HG02588 (cell line): Measurements from ENCODE around the gene LSG1.
"Not testable (repeated sequence)": the region's sequence is repeated elsewhere in the genome, so short reads cannot be mapped to it uniquely, and the experiment has no call there.

ENCODE experiments used
- ATAC-seq: cut with Tn5 transposase; IDR thresholded peaks from one replicate; pipeline ENCODE4 v1.9.1; 2021; ENCODE audit warnings: mild to moderate bottlenecking, moderate library complexity; ENCODE audit not compliant: unreplicated experiment

The LSG1 gene

GRCh38 chr3:194658477-194659242, 13.3 kb downstream of the LSG1 start:
- ATAC-seq = no peak

DNA sequence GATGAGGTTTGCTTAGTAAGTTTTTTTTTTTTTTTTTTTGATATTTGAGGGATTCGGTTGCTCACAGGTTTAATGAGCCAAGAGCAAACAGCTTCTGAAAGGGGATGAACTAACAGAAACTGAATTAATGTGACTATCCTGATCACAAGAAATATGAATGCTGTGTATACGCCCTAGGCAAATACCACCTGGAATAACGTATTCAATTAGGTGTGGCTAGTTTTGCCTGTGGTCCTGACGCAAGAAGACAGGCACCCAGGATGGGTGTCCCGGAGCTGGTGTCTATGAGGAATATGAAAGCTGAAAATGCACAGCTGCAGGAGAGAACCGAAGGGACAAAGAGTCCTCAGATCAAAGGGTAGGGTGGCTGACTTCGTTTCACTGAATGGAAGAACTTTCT, 14.6 kb downstream of the LSG1 start:
- ATAC-seq = no peak

GRCh38 chr3:194654443-194654842, 17.5 kb downstream of the LSG1 start:
- peak; percentile 76 for ATAC-seq

DNA sequence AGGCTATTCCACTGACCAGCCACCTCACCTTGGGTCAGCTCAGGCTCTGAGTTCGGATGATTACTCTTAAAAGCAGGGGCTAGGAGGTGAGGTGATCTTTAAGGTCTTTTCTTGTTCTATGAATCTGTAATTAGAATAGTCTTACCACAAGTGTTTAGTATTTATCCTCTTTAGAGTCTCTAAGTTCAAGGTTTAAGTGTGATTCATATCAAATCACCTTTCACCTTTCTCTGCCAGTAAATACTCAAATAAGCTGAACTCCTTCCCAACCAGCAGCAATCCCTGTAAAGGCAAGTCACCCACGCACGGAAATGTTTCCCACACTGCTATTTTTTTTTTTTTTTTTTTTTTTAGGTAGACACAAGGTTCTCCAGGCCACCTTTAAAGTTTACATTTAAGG, 24.2 kb downstream of the LSG1 start:
- no peak for ATAC-seq

DNA sequence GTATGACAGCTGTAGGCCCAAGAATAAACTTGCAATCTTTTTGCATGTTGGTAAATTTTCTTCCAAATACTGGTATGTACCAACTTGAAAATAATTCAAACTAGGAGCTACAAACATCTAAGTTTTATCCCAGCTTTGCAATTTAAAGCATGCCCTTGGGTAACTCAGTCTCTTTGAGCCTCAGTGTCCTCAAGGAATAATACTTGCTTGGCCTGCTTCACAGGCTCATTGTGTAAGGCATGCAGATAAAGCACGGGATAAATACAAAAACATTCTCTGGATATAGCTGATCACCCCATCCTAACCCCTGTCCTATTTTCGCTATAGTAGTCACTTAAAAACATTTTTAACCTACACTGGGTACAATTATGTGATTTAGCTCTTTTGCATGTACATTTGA, 29.2 kb downstream of the LSG1 start:
- ATAC-seq = no peak

- ATAC-seq = no peak
Observed at GRCh38 chr3:194640829-194641228, 31.2 kb downstream of the LSG1 start.

- ATAC-seq = no peak
Observed at GRCh38 chr3:194638991-194639605, 32.9 kb downstream of the LSG1 start.

DNA sequence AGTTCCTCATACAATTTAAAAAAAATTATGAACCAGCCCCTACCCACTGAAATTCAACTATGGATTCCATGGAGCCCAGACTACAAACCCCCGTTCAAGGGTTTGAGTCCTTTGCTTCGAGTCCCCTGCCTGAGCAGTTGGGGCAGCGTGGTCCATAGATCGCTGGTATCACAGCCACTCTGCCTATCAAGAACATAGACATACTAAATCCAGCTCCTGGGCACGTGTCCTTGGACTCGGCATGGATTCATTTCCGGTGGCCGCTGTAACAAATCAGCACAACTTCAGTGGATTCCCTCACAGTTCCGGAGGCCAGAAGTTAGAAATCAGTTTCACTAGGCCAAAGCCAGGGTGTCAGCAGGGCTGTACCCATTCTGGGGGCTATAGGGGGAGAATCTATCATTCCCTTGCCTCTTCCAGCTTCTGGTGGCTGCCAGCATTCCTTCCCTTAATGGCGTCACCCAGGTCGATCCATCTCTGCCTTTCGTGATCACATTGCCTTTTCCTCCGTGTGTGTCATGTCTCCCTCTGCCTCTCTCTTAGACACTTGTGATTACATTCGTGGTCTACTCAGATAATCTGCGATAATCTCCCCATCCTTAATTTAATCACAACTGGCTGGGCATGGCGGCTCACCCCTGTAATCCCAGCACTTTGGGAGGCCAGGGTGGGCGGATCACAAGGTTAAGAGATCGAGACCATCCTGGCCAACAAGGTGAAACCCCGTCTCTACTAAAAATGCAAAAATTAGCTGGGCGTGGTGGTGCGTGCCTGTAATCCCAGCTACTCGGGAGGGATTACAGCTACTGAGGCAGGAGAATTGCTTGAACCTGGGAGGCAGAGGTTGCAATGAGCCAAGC, 34.2 kb downstream of the LSG1 start:
- ATAC-seq = no peak

DNA sequence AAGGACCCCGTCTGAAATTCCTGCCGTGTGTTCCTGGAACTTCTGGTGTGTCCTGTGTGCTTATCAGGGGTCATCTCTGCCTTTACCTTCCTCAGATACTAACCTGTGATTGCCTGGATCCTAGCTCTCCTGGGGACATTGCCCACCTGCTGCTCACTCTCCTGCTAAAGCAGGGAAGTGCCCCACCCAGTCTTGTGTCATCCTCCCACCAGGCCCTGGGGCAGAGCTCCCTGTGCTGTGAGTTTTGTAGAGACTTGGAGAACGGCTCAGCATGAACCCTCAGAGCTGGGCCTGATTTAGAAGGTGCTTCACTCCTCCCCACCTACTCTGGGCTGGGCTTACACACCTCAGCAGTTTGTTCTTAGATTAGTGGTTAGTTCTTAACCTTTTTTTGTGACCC, 34.9 kb downstream of the LSG1 start:
- no peak for ATAC-seq

DNA sequence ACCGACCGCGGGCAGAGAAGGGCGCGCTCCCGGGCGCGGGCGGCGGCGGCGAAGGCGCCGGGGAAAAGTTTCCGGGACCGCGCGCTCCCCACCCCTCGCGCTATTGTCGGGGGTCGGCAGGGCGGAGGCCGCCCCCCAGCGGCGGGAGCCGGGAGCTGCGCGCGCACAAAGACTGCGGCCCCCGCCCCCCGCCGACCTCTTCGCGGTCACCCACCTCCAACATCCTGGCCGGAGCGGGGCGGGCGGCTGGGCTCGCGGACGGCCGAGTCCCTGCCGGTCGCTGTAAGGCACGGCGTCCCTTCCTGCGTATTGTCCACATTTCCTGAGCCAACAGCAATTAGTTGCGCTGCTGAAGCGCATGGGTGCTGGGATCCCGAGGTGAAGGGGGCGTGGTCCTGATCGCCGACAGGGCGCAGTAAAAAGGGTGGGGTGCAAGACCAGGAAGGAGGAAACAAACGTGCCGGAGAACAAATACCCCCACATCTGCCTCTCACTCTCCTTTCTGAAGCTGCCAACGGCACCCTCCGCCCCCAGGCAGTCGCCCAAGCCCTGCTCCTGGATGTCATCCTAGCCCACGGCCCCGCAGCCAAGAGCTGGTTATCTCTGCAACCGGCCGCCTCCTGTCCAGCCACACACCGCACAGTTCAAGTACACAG, 38.5 kb downstream of the LSG1 start, which contains the start of gene TMEM44:
TSS of gene TMEM44 (minus strand) at position 71 of the 656 bp plus-strand sequence. CDS start 204 bp downstream, outside the sequence.
- ATAC-seq = peak; percentile 78

DNA sequence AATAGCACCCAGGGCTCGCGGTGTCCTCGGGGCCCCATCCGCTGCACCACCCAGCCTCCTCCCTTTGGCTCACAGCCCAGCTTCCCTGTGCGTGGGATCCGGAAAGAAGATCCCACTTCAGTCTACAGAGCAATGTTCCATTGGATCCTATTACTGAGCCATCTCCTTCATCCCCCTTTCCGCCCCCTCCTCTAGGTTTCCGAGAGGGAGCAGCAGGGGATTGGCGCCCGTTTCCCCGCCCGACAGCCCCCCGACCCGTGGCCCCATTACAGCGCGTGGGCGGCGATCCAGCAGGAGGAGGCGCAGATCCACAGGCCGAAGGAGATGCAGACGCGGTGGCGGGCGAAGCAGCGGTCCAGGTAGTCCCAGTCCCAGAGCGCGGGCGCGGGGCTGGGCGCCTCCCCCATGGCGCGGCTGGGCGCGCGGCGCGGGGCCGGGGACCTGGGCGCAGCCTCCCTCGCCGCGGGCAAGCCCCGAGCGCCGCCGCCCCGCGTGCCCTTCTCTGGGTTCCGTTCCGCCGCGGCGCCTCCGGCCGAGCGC, 39.1 kb downstream of the LSG1 start:
- ATAC-seq = peak; percentile 65

GRCh38 chr3:194632226-194632808, 39.7 kb downstream of the LSG1 start:
- ATAC-seq = no peak

DNA sequence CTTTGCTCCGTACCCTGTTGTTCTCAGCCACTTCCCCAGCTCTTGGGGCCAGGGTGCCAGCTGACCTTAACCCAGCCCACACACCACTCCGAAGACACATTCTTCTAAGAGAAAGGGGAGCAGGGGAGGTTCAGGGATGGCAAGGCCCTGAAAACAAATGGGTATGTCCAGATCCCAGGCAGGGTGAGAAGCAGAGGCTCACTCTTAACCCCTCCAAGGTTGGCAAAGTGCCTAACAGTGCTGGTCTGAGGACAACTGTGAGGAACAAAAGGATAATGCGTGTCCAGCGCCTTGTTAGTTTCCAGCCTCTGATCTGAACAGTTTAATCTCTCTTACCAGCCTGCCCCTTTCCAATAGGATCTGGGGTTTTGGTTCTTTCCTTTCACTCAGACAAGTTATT, 40.3 kb downstream of the LSG1 start:
- ATAC-seq = no peak

DNA sequence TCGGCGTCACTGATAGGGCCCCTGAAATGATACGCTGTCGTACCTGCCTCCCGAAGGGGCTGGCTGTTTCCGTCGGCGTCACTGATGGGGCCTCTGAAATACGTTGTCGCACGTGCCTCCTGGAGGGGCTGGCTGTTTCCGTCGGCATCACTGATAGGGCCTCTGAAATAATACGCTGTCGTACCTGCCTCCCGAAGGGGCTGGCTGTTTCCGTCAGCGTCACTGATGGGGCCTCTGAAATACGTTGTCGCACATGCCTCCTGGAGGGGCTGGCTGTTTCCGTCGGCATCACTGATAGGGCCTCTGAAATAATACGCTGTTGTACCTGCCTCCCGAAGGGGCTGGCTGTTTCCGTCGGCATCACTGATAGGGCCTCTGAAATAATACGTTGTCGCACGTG, 41.3 kb downstream of the LSG1 start:
- ATAC-seq = not testable (repeated sequence)

GRCh38 chr3:194624956-194625355, 47.0 kb downstream of the LSG1 start:
- ATAC-seq = no peak

DNA sequence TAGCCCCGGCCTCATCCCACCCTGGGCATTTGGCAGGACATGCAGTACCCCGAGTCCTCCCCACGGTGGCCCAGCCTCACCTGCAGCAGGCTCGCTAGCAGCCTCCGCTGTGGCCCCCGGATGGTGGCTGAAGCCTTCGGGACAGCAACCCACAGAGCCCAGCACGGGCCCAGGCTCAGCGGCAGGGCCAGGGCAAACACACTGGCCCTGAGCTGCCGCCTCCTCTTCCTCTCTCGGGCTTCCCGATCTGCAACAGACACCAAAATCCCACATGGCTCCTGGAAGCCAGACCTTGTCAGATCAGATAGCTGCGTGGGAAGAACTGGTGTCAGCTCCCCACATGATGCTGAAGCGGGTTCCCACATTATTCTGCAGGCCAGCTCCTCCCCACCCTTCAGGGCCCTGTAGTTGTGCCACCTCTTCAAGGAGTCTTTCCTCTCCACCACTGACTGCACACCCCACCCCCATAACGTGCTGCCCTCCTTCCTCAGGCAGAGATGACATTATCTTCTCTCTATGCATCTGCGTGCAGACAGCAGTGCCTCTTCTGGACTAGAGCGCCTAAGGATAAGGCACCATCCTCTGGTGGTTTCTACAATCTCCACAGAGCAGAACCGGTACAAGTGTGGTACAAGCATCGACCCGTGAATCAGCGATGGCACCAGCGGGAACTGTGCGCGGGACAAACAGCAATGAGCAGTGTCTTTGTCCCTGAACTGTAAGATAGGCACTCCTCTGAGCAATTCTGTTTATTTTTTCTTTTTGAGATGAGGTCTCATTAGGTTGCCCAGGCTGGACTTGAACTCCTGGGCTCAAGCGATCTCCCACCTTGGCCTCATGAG, 48.3 kb downstream of the LSG1 start:
- ATAC-seq = no peak

DNA sequence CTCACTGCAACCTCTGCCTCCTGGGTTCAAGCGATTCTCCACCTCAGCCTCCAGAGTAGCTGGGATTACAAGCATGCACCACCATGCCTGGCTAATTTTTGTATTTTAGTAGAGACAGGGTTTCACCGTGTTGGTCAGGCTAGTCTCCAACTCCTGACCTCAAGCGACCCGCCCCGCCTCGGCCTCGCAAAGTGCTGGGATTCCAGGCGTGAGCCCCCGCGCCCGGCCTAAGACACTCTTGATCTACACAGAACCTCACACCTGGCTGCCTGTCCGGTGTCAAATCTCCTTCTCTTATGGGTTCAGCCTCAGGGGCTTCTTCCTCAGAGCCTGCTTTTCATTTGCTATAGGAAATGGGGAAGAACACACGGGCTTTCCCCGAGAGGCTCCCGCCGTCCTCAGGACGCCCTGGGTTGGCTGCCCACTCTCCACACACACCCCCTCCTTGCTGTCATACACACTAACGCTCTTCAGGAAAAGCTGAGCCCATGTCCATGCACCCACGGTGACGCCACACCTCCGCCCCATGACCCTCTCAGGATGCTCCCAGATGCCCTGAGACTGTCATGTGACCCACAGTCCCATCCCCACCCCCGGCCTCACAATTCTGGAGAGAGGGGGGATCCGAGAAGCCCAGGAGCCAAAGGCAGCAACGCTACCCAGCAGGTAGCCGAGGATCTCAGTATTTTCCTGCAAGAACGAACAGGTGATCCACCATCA, 49.2 kb downstream of the LSG1 start:
- ATAC-seq = no peak

GRCh38 chr3:194621947-194622346, 50.0 kb downstream of the LSG1 start:
- no peak for ATAC-seq

- no peak for ATAC-seq
Observed at GRCh38 chr3:194620196-194620595, 51.8 kb downstream of the LSG1 start.
